Neural cell (in vitro differentiated cells): ENCODE data around the gene TMEM63B. TPM values are rescaled to one million over a fixed set of nuclear protein-coding genes. Genes with fewer than 3 reads are reported as not detected.

Experiments used
- H2AFZ ChIP-seq: fragments of 200-600, 300-800 bp; sonication (generic), shearing (Covaris generic); 2 replicates; pipeline ENCODE4 v1.6.0; 2014; ENCODE audit warnings: low read depth, mild to moderate bottlenecking, antibody characterized with exemption, low read length, moderate library complexity
- H3F3A ChIP-seq: fragments of 200-600 bp; shearing (Covaris generic); 2 replicates; pipeline ENCODE4 v1.6.1; 2016; ENCODE audit warnings: mild to moderate bottlenecking, moderate library complexity, mixed read lengths, antibody characterized with exemption, low read length; ENCODE audit not compliant: insufficient read depth, poor library complexity, severe bottlenecking
- H3K27ac ChIP-seq: fragments of 200-600, 300-800 bp; sonication (generic), shearing (Covaris generic); 2 replicates; pipeline ENCODE4 v1.5.1; 2014; ENCODE audit warnings: mild to moderate bottlenecking, low read length, moderate library complexity
- H3K27me3 ChIP-seq: fragments of 300-800, 200-600 bp; sonication (generic), shearing (Covaris generic); 2 replicates; pipeline ENCODE4 v1.6.0; 2014; ENCODE audit warnings: mild to moderate bottlenecking, low read depth, low read length, moderate library complexity; ENCODE audit not compliant: insufficient read depth
- H3K36me3 ChIP-seq: fragments of 300-800, 200-600 bp; sonication (generic), shearing (Covaris generic); 2 replicates; pipeline ENCODE4 v1.5.1; 2014; ENCODE audit warnings: mild to moderate bottlenecking, antibody characterized with exemption, low read length, moderate library complexity; ENCODE audit not compliant: insufficient read depth
- H3K4me2 ChIP-seq: fragments of 300-800, 200-600 bp; sonication (generic), shearing (Covaris generic); 2 replicates; pipeline ENCODE4 v1.6.0; 2014; ENCODE audit warnings: mild to moderate bottlenecking, low read length
- H3K4me3 ChIP-seq: fragments of 300-800, 200-600 bp; sonication (generic), shearing (Covaris generic); 2 replicates; pipeline ENCODE4 v1.5.1; 2014; ENCODE audit warnings: mild to moderate bottlenecking, low read length, moderate library complexity
- H3K79me2 ChIP-seq: fragments of 200-600 bp; shearing (Covaris generic); replicated peaks from 2 replicates; pipeline ENCODE4 v1.6.0; 2014; ENCODE audit warnings: mild to moderate bottlenecking, low read length, moderate library complexity; ENCODE audit not compliant: insufficient read depth
- H3K9ac ChIP-seq: fragments of 300-800, 200-600 bp; sonication (generic), shearing (Covaris generic); 2 replicates; pipeline ENCODE4 v1.6.1; 2016; ENCODE audit warnings: mild to moderate bottlenecking, low read length, mixed read lengths
- H3K9me2 ChIP-seq: fragments of 200-600 bp; shearing (Covaris generic); 2 replicates; pipeline ENCODE4 v1.6.1; 2016; ENCODE audit warnings: mild to moderate bottlenecking, low read length, mixed read lengths; ENCODE audit not compliant: insufficient read depth
- H3K9me3 ChIP-seq: fragments of 200-600, 300-800 bp; sonication (generic), shearing (Covaris generic); 2 replicates; pipeline ENCODE4 v1.6.1; 2016; ENCODE audit warnings: mild to moderate bottlenecking, mixed run types, low read length, moderate library complexity, mixed read lengths
- H4K20me1 ChIP-seq: fragments of 200-600 bp; shearing (Covaris generic); 2 replicates; pipeline ENCODE4 v1.6.1; 2016; ENCODE audit warnings: mild to moderate bottlenecking, mixed run types; ENCODE audit not compliant: insufficient read depth
- CTCF ChIP-seq: fragments of 450-650 bp; IDR thresholded peaks from 2 replicates; pipeline ENCODE4 v1.5.1; 2014; ENCODE audit warnings: antibody characterized with exemption, mild to moderate bottlenecking, moderate library complexity; ENCODE audit not compliant: poor library complexity, severe bottlenecking
- EP300 ChIP-seq: fragments of 450-650 bp; conservative IDR thresholded peaks from 2 replicates; pipeline ENCODE4 v1.6.1; 2014; ENCODE audit warnings: antibody characterized with exemption, mild to moderate bottlenecking, moderate library complexity; ENCODE audit not compliant: poor library complexity, severe bottlenecking
- EZH2 ChIP-seq: fragments of 200-600, 300-800 bp; shearing (Covaris generic), sonication (generic); IDR thresholded peaks from 2 replicates; pipeline ENCODE4 v1.6.1; 2014; ENCODE audit warnings: antibody characterized with exemption, low read length, borderline replicate concordance, mild to moderate bottlenecking; ENCODE audit not compliant: insufficient read depth, poor library complexity, severe bottlenecking
- MXI1 ChIP-seq: fragments of 450-650 bp; conservative IDR thresholded peaks from 2 replicates; pipeline ENCODE4 v1.6.1; 2014; ENCODE audit warnings: antibody characterized with exemption, mild to moderate bottlenecking; ENCODE audit not compliant: poor library complexity, severe bottlenecking
- POLR2AphosphoS5 ChIP-seq: IDR thresholded peaks from 2 replicates; pipeline ENCODE4 v1.6.1; 2012
- RAD21 ChIP-seq: fragments of 450-650 bp; conservative IDR thresholded peaks from 2 replicates; pipeline ENCODE4 v1.6.1; 2014; ENCODE audit warnings: antibody characterized with exemption, mild to moderate bottlenecking, moderate library complexity
- REST ChIP-seq: IDR thresholded peaks from 2 replicates; pipeline ENCODE4 v1.6.1; 2012; ENCODE audit warnings: borderline replicate concordance
- SMC3 ChIP-seq: fragments of 450-650 bp; conservative IDR thresholded peaks from 2 replicates; pipeline ENCODE4 v1.6.1; 2014; ENCODE audit warnings: antibody characterized with exemption, mild to moderate bottlenecking, moderate library complexity; ENCODE audit not compliant: poor library complexity
- TAF1 ChIP-seq: IDR thresholded peaks from 2 replicates; pipeline ENCODE4 v1.6.1; 2012; ENCODE audit warnings: low read depth
- polyA plus RNA-seq: library from polyadenylated mRNA; depleted of rRNA; stranded (reverse); fragments of >200 nt; gene quantifications from 2 replicates; pipeline ENCODE4 v1.2.3, GENCODE V29; 2014

Gene TMEM63B
- polyA plus RNA-seq, 1 donor from 2014 or later: 49.9 TPM

GRCh38 chr6:44202972-44203750, 75.8 kb downstream of the TMEM63B start:
- Histone ChIP-seq H3F3A (no peaks in the 10 kb centered on the region), H3K9me2 (no peaks in the 10 kb centered on the region), H3K9me3 (no peaks in the 10 kb centered on the region), H3K27ac (no peak overlapping the region), H3K4me2 (no peak overlapping the region), H3K27me3 (no peaks in the 10 kb centered on the region), H4K20me1 (no peaks in the 10 kb centered on the region), H3K9ac (no peak overlapping the region), H3K36me3 (no peaks in the 10 kb centered on the region), H2AFZ (no peak overlapping the region), H3K4me3 (no peak overlapping the region), H3K79me2 (no peaks in the 10 kb centered on the region)
- TF ChIP-seq POLR2AphosphoS5 (no peak), EP300 (no peak), EZH2 (no peak), SMC3 (no peak), RAD21 (no peak), TAF1 (no peak), REST (no peak), MXI1 (no peak), CTCF (no peak)

DNA sequence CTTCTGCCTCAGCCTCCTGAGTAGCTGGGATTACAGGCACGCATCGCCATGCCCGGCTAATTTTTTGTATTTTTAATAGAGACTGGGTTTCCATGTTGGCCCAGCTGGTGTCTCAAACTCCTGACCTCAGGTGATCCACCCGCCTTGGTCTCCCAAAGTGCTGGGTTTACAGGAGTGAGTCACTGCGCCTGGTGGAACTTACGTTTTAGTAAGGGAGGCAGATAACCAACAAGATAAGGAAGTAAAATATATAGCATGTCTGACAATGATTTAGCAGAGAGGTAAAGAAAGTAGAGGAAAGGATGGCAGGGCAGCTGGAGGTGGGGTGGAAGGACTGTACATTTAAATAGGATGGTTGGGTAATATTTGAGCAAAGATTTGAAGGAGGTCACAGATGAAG, 76.6 kb downstream of the TMEM63B start:
- Histone ChIP-seq H3K27me3 (no peaks in the 10 kb centered on the region), H3K36me3 (no peaks in the 10 kb centered on the region), H4K20me1 (no peaks in the 10 kb centered on the region), H3K9ac (no peak overlapping the region), H3K9me2 (no peaks in the 10 kb centered on the region), H3K27ac (no peak overlapping the region), H3K4me2 (no peak overlapping the region), H3K9me3 (no peaks in the 10 kb centered on the region), H3K79me2 (no peaks in the 10 kb centered on the region), H2AFZ (no peak overlapping the region), H3F3A (no peaks in the 10 kb centered on the region), H3K4me3 (no peak overlapping the region)
- no peak for TF ChIP-seq REST
- TF ChIP-seq RAD21: no peak

Other genes with a start within 250 kb of the TMEM63B start
- gene MRPL14, start 102 bp upstream of the TMEM63B start, polyA plus RNA-seq: 66.4 and 70.7 TPM in 2 replicates
- gene CAPN11, start 31.3 kb downstream of the TMEM63B start, polyA plus RNA-seq: not detected in 2 replicates
- gene MYMX, start 89.4 kb downstream of the TMEM63B start, polyA plus RNA-seq: not detected in 2 replicates
- gene SLC29A1, start 96.0 kb downstream of the TMEM63B start, polyA plus RNA-seq: 18.9 and 29.5 TPM in 2 replicates
- 485 and 522 TPM in 2 replicates for gene HSP90AB1, start 119.5 kb downstream of the TMEM63B start, polyA plus RNA-seq
- gene SLC35B2, start 130.0 kb downstream of the TMEM63B start, polyA plus RNA-seq: 44.5 and 64.9 TPM in 2 replicates
- 15.1 and 16.8 TPM in 2 replicates for gene NFKBIE, start 138.0 kb downstream of the TMEM63B start, polyA plus RNA-seq
- gene TMEM151B, start 142.9 kb downstream of the TMEM63B start, polyA plus RNA-seq: 66.0 and 82.1 TPM in 2 replicates
- 12.6 and 14.0 TPM in 2 replicates for gene AARS2, start 185.8 kb downstream of the TMEM63B start, polyA plus RNA-seq
- not detected in 2 replicates for gene SPATS1, start 215.1 kb downstream of the TMEM63B start, polyA plus RNA-seq